Hindlimb muscle (tissue), 1 donor: ENCODE data around the gene NCL. TPM values are rescaled to one million over a fixed set of nuclear protein-coding genes. Genes with fewer than 3 reads are reported as not detected.

Experiments used
- DNase-seq: peaks from one replicate; pipeline ENCODE4 v3.0.0-alpha.2; 2013
- polyA plus RNA-seq: library from polyadenylated mRNA; unstranded; fragments of 120-200 nt; gene quantifications from one replicate; pipeline ENCODE4 v1.2.1, GENCODE V29; 2013; ENCODE audit not compliant: insufficient read length

NCL gene, protein sequence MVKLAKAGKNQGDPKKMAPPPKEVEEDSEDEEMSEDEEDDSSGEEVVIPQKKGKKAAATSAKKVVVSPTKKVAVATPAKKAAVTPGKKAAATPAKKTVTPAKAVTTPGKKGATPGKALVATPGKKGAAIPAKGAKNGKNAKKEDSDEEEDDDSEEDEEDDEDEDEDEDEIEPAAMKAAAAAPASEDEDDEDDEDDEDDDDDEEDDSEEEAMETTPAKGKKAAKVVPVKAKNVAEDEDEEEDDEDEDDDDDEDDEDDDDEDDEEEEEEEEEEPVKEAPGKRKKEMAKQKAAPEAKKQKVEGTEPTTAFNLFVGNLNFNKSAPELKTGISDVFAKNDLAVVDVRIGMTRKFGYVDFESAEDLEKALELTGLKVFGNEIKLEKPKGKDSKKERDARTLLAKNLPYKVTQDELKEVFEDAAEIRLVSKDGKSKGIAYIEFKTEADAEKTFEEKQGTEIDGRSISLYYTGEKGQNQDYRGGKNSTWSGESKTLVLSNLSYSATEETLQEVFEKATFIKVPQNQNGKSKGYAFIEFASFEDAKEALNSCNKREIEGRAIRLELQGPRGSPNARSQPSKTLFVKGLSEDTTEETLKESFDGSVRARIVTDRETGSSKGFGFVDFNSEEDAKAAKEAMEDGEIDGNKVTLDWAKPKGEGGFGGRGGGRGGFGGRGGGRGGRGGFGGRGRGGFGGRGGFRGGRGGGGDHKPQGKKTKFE
- 613 TPM for polyA plus RNA-seq

DNA sequence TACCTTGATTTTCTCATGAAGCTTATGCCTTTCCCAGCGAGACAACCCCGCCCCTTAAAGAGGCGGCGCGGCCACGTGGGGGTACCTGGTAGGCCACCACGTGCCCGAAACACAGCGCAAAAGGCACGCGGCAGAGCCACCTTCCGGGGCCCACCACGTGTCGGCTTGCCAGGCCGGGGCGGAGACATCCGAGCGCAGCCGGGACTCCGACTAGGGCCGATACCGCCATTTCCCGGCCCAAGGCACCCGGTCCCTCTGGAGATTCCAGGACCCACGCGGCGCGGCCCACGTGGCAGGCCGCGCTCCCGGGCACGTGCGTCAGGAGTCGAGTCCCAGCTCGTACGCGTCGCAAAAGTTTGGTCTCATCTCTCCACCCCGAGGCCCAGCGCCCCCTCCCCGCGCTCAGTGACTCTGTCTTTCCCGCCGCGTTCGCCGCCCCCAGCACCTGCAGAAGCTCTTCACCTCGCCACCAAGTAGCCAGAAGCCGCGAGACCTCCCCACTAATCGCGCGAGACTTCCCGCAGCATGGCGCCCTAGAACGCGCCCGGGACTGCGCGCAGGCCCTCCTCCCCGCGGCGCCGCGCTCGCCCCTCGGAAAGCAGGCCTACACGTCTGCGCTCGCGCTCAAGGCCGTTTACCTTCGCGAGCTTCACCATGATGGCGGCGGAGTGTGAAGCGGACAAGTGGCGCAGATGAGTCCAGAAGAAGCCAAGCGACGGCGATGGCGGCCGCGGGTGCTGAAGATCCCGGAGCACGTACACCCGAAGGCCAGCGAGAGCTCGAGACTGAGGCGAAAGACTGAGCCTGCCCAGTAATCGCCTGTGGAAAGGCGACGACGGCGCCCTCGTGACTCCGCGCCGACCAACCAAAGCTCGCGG is at the start of gene NCL:
TSS of gene NCL (minus strand) at position 787 of the 878 bp plus-strand sequence. CDS start at position 656, 131 bp downstream.
- peak; percentile 99 for DNase-seq

DNA sequence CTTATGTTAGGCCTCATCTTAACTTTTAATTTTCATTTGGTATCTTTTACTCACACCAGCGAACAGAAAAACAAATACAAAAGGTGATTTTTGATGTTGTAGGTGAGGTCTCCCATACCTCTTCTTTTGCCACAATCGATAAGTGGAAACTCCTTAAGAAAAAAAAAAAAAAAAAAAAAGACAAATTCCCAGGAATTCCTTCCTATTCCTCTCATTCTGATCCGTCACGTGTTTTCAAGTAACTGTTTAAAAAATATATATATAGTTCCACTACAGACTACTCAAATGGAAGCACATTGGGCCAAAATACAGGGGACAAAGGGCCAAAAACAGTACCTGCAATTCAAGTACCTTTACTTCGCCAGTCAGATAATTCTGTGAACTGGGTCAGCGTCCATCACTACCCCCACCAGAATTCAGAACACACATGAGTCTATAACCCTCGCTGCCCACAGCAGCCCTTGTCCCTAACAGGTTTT is 49.5 kb upstream of the NCL start:
- no peak for DNase-seq

DNA sequence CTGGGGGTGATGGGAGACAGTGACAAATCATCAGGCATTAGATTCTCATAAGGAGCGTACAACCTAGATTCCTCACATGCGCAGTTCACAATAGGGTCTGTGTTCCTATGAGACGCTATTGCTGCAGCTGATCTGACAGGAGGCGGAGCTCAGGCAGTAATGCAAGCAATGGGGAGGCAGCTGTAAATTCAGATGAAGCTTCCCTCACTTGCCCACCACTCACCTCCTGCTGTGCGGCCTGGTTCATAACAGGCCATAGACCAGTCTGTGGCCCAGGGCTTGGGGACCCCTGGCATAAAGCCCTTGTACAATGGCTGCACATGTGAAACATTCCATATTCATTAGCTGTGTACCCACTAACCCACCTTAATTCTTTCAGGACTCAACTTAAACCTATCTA is 47.9 kb upstream of the NCL start:
- no peak for DNase-seq

DNA sequence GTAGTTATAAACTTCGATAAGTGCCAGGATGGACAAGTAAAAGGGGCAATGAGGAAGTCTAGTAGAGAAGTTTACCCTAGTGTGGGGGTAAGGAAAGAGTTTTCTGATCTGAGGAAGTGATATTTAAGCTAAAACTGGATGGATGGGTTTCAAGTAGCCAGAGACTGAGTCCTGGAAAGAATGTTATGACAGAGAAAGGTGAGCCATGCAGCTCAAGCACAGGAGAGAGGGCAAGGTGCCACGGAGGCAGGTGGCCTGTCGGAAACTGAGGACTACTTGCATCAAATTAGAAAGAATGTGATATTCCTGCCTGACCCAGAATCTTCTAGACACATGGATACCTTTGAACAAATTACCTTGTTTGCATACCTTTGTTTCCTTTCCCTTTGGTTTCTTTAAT is 39.5 kb upstream of the NCL start:
- DNase-seq, result no peak

DNA sequence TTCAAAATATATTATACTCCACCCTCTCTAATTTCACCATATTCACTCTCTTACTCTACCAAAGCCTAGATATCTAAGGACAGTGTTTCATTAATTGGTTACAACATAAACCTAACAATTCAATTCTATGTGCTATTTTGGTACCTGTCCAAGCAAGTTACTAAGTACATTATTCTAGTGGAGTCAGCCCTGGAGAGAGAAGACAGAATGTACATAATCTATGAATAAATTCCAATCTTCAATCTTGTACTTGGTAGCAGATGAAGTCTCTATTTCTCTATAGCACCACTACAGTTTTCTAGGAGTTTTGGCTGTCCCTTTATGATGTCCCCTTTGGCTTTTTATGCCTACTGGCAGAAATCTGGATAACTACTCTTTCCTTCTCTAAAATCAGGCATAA is 38.3 kb upstream of the NCL start:
- no peak for DNase-seq

DNA sequence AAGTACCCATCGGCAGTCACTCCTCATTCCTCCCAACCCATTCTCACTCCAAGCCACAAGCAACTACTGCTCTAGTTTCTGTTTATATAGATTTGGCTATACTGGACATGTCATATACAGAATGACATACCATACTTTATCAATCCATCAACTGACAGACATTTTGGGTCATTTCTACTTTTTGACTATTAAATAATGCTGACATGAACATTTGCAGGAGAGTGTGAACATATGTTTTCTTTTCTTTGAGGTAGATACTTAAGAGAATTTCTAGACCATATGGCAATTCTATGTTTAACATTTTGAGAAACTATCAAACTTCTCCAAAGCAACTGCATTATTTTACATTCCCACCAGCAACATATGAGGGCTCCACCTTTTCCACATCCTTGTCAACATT is 33.4 kb upstream of the NCL start:
- no peak for DNase-seq

DNA sequence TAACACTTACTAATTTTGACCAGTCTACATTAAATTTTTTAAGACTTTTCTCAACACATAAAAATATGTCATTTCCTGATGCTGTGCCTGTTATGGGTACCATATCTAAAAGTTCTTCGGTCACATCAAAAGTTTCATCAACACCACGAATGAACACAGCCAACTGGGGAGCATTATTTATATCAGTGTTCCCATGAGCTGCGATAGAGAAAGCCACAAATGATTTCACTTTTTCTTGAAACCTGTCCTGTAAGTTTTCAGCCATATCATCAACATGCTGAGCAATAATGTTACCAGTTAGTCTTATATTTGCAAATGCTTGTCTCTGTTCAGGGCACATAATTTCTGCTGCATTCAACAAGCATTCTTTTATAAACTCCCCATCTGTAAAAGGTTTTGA is 30.4 kb upstream of the NCL start:
- no peak for DNase-seq

DNA sequence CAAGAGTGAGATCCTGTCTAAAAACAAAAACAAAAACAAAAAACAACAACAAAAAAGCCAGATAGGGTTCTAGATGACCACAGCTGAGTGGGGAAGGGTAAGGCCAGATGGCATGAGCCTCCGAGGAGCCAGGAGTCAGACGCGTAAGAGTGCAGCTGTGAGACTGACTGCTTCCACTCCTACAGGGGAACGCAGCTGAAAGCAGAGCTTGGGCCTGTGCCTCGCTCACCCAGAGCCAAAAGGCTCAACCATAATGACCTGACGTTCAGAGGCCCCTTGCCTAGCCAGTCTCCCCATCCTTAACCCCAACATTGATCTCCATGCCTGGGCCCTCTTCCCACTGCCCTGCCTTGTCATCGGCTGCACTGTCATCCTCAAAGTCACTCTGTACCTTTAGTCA is 26.5 kb upstream of the NCL start:
- no peak for DNase-seq

DNA sequence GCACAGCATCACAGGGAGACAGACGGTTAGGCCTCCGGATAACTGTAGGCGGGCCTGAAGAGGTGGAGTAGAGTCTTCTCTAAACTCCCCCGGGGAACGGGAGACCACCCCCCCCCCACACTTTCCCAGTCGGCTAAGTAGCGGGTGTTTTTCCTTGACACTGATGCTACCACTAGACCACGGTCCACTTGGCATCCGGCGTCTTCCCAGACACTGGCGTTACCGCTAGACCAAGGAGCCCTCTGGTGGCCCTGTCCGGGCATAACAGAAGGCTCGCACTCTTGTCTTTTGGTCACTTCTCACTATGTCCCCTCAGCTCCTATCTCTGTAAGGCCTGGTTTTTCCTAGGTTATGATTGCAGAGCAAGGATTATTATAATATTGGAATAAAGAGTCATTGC is 25.7 kb upstream of the NCL start:
- DNase-seq, result no peak

DNA sequence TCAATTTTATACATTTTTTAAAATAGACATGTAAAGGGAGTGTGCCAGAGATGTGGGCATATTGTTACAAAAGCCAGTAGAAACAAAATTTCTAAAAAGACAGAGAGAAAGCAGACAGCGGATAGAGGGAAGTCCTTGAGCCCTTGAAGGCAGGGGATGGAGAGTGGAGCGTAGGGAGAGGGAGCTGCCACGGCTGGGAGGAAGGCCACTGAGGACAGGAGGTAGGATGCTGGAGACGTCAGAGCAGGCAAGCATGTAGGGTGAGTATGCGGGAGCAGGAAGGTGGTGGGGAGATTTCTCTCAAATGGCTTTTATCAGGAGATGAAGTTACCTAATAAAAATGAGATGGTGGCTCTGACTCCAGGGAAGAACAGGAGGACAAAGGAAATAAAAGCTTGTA is 24.0 kb upstream of the NCL start:
- DNase-seq, result no peak

DNA sequence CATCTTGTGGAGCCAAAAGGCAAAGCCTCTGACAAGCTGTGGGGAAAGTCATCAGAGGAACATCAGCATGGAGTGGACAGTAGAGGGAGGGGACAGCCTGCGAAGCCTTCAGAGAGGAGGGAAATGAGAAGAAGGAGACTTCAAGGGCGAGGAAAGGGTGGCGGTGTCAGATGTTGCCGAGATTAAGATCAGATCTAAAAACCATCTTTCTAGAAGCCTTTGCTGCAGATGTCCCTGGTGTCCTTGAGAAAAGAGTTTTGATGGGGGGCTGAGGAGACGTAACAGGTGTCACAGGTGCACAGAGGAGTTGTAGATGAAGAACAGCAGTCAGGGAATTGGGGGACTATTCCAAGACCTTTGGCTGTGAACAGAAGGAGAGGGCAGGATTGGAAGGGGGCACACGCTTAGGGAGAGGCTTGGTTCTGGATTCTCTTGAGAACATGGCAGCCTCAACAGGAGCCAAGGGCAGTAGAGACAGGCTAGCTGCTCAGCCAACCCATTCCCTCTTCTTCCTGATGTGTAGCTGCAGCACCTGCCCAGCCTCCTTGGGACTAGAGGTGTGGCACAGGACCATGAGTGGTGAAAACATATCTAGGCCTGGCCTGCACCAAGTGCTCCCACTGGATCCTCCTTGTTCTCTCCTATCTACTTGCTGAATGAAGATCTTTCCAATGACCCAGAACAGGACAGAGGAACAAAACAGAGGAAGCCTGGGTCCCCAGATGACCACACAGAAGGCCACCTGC is 22.7 kb upstream of the NCL start:
- DNase-seq, result no peak

DNA sequence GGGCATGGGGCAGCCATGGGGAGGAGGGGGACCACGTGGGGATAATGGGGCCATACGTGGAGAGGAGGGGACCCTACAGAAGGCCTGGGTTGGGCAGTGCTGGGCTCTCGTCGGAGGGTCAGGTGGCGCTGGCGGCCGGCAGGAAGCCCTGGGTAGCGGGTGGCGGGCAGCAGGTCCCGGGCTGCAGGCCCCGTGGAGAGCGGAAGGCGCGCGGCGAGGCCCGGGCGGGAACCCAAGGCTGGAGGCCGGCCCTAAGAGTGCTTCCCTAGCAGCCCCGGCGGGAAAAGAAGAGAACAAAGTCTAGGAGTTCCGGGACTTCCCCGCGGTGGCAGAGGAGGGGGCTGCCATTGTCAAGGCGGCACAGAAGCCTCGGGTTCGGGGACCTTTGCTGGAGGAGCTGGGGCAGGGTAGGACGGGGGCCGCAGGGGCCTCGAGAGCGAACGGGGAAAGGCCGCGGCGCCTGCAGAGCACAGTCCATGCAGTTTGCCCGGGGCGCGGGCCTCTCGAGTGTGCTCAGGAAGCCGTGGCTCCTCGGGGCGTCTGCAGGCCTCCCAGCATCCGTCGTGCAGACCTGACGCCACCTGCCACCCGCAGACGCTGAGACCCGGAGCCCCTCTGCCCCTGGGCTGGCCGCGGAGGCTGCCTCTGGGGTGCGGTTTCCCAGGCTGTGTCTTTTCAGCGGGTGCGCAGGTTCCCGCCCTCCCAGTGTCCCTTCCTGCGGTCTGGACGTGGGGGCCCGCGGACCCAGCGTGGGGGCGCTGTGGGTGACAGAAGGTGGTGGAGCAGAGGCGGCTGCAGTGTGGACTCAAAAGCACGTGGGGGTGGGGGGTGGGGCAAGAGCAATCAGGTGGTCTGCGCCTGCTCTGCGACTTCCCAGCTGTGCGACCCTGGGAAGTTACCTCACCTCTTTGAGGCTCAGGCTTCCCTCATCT is 19.4 kb upstream of the NCL start:
- DNase-seq, result peak; percentile 42

DNA sequence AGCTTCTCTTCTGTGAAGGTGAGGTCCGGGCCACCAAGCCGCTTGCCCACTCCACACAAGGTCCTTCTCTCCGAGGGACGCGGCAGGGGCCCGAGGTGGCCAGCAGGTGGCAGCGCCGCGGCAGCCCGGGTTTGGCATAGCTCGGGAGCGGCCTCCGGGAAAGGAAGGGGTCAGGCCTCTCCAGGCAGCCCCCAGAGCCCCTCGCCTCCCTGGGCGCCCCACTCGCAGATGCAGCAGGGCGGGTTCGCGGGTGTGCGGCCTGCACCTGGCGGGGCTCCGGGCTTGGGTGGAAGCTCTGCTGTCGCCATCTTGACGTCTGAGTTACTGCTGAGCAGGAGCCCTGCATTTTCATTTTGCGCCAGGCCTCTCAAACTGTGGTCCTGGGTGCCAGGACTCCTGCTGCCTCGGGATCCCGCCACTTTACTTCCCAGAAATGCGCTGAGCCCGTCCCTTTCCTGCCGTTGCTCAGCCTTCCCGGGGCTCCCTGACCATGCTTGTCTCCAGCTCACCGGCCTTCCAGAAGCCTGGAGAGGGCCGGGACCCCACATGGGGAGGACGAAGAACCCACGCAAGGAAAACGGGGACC is 18.6 kb upstream of the NCL start:
- DNase-seq, result peak; percentile 75

DNA sequence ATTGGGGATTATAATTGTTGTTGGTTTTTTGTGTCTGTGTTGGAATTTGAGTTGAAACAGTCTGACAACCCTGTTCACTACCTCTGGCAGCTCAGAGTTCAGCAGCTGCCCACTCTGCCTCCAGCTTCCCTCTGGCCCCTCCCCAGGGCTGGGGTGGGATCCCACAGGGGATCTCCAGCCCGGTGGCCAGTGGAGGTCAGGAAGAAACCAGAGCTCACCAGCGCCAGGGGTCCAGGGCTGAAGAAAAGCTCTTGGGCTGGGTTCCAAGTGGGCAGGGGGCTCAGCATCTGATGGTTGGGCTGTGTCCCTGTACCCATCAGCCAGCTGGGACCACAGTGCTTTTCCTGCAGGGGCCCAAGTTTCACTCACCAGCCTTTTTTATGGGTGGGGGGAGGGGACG is 16.5 kb upstream of the NCL start:
- no peak for DNase-seq

DNA sequence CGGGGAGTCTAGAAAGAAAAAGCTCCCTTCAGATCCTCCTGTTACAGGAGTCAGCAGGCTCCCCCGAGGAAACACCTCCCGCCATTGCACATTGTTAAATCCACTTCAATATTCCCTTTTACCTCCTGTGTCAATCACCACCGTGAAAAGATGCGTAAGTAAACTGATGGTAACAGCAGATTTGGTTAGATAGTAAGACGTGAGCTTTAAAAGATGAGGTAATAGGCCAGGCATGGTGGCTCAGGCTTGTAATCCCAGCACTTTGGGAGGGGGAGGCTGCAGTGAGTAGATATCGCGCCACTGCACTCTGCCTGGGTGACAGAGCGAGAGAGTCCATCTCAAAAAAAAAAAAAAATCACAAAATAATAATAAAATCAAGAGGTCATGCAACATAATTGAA is 15.2 kb upstream of the NCL start:
- DNase-seq, result no peak

DNA sequence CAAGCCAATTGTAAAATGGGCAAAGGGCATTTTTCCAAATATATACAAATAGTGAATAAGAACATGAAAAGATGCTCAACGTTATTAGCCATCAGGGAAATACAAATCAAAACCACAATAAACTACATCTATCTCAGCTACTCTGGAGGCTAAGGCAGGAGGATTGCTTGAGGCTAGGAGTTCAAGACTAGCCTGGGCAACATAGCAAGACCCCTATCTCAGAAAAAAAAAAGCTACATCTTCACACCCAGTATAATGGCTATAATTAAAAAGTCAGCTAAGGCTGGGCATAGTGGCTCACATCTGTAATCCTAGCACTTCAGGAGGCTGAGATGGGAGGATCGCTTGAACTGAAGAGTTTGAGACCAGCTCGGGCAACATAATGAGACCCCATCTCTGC is 12.6 kb upstream of the NCL start:
- no peak for DNase-seq

DNA sequence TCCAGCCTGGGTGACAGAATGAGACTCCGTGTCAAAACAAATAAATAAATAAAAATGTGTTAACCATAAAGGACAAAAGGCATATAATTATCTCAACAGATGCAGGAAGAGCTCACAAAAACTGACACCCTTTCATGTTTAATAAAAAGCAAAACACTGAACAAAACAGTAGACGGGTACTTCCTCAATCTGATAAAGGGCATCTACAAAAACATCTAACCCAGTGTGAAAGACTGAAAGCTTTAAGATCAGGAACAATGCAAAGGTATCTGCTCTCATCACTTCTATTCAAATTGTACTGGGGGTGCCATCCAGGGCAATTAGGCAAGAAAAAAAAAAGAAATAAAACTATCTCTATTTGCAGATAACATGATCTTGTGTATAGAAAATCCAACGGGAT is 11.7 kb upstream of the NCL start:
- DNase-seq, result no peak

DNA sequence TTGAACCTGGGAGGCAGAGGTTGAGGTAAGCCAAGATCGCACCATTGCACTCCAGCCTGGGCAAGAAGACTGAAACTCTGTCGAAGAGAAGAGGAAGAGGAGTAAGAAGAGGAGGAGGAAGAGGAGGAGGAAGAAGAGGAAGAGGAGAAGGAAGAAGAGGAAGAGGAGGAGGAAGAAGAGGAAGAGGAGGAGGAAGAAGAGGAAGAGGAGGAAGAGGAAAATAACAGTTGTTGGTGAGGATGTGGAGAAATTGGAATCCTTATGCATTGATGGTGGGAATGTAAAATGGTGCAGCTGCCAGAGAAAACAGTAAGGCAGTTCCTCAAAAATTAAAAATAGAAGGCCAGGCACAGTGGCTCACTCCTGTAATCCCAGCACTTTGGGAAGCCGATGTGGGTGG is 8.5 kb upstream of the NCL start:
- DNase-seq, result no peak

DNA sequence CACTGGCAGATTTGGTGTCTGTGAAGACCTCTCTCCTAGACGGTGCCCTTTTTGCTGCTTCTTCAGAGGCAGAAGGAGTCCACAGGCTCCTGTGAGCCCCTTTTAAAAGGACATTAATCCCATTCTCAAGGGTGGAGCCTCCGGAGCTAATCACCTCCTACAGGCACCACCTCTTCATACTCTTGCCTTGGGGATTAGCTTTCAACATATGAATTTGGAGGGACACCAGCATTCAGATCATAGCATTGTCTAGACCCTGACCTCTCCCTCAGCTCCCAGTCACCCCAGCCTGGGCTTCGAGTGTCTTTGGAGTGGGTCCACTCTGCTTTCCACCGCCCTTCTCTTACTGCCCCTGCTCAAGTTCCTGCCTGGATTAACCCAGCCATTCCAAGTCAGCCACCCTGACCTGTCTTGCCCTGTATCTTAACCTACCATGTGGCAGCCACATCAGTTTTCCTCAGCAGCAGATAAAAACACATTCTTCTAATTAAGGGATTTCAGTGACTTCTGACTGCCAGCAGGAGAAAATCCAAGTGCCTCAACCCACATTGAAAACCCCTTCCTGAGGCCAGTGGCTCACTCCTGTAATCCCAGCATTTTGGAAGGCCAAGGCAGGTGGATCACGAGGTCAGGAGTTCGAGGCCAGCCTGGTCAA is 6.1 kb upstream of the NCL start:
- DNase-seq, result no peak

DNA sequence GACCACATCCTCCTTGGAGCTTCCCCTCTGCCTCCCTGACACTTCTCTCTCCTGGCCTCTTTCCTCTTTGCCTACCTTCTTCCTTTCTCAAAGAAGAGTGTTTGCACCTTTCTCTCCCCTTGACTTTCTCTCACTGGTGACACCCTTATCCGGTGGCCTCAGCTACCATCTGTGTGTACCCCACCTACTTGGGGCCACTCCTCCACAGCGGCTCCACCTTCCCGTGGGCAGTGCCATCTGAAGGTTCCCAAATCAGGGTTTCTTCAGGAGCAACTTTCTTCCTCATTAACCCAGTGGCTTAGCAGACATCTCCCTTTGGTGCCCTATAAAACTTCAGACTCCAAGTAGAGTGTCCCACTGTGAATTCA is 5.3 kb upstream of the NCL start:
- no peak for DNase-seq
